Tibial nerve (tissue), 4 donors: Measurements from ENCODE around the gene GPR78. TPM values are rescaled to one million over a fixed set of nuclear protein-coding genes. Genes with fewer than 3 reads are reported as not detected.
A peak's percentile ranks its signal among the peaks of the same experiment; 100 is the strongest.

Experiments used
- DNase-seq, 2 donors: peaks; one replicate each; pipeline ENCODE4 v3.0.0-alpha.2; 2019; ENCODE audit warnings: low spot score in 2 of 2
- H3K27ac ChIP-seq, 4 donors: fragments of 200-600 bp; sonication (generic) in 3 of 4; one replicate each; pipeline ENCODE4 v1.5.1; 2017 to 2019; ENCODE audit warnings: mild to moderate bottlenecking in 1 of 4
- H3K27me3 ChIP-seq, 2 donors: fragments of 200-600 bp; sonication (generic) in 1 of 2; one replicate each; pipeline versions ENCODE4 v1.5.1 to v1.6.0; 2017 to 2019
- H3K36me3 ChIP-seq, 3 donors: fragments of 200-600 bp; sonication (generic); one replicate each; pipeline ENCODE4 v1.5.1; 2018 to 2019
- H3K4me1 ChIP-seq, 4 donors: fragments of 200-600 bp; sonication (generic) in 3 of 4; one replicate each; pipeline ENCODE4 v1.5.1; 2017 to 2019
- H3K4me3 ChIP-seq, 4 donors: fragments of 200-600 bp; sonication (generic) in 3 of 4; one replicate each; pipeline ENCODE4 v1.5.1; 2017 to 2019; ENCODE audit warnings: mild to moderate bottlenecking in 1 of 4, moderate library complexity in 1 of 4
- H3K9me3 ChIP-seq, 4 donors: fragments of 200-600 bp; sonication (generic) in 3 of 4; one replicate each; pipeline ENCODE4 v1.5.1; 2017 to 2019
- EP300 ChIP-seq, 2 donors: sonication (generic); formaldehyde crosslinking; IDR thresholded peaks; one replicate each; pipeline ENCODE4 v1.6.1; 2017; ENCODE audit warnings: antibody characterized with exemption in 2 of 2, mild to moderate bottlenecking in 1 of 2
- POLR2A ChIP-seq, 2 donors: fragments of 450-650 bp; IDR thresholded peaks; one replicate each; pipeline ENCODE4 v1.6.1; 2017; ENCODE audit warnings: antibody characterized with exemption in 2 of 2, mild to moderate bottlenecking in 2 of 2, moderate library complexity in 2 of 2
- WGBS, 2 donors: methylation state at CpG; one replicate each; pipeline ENCODE4 v1.1.5; 2018; 5-methylcytosine and 5-hydroxymethylcytosine counted together
- total RNA-seq, 4 donors: library from RNA; depleted of rRNA; stranded (reverse); fragments of >200 nt; gene quantifications; one replicate each; pipeline ENCODE4 v1.1.0, GENCODE V29; 2016
- TF ChIP-seq, protein P1 (sequence below), 5 experiments: fragments of 200-600 bp in 3 of 5; fragments of 450-650 bp in 2 of 5; sonication (generic) in 3 of 5; IDR thresholded peaks; one replicate each; pipeline ENCODE4 v1.5.1; 2016 to 2019; ENCODE audit warnings: antibody characterized with exemption in 5 of 5, mild to moderate bottlenecking in 3 of 5, moderate library complexity in 2 of 5

Gene GPR78
- total RNA-seq, 4 donors from 2014 or later, result not detected

DNA sequence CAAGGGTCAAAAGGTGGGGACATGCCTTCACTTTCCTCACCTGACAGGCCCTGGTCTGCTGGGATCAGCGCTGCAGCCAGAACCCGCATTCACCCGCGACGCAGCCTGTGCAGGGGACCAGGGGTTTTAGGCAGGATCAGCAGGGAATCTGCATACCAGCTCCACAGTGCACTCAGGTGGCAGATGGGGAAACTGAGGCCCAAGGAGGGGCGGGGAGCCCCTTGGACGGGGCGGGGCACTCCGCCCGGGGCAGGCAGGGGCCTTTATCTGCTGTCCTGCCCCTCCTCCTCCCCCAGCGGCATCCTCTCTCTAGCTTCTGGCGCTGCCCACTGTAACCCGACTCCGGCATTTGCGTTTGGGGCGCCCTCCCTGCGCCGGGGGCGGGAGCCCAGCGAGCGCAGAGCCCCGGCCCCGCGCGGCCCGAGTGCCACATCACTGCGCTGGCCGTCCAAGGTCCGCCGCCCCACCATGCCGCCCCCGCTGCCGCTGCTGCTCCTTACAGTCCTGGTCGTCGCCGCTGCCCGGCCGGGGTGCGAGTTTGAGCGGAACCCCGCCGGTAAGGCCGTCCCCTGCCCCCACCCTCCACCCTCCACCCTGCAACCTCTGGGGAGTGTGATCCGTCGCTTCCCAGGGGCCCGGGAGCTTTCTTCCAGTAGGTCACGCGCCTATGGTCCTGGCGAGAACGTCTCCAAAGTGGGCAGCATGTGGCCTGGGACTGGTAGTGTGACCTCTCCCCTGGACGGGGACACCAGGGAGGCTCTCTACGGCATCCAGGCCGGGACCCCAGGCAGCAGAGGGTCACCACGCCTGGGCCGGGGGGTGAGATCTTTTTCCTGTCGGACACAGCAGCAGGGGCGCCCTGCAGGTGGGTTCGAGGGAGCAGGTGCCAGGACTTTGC lies 12.4 kb downstream of the GPR78 start, which contains the start of gene CPZ:
Gene CPZ, plus strand, starts transcription at position 400 of the 898 bp plus-strand sequence. Its CDS starts 69 bp downstream, at position 469.
- Histone ChIP-seq H3K4me3 (peak within 1 kb of the TSS in 2 of 4 donors; percentile 15 to 18), H3K9me3 (no peaks in the 10 kb centered on the region), H3K4me1 (peaks cover 0 to 20% (median 0%) of the 10 kb centered on the region in 4 donors), H3K27me3 (peaks cover 0 to 37% of the 10 kb centered on the region in 2 donors), H3K27ac (no peak within 1 kb of the TSS), H3K36me3 (no peaks in the 10 kb centered on the region)
- 5 to 12% methylated on average over 17 to 45 of the region's 58 CpGs for WGBS, 2 donors
- no peak for DNase-seq
- TF ChIP-seq, protein P1, sequence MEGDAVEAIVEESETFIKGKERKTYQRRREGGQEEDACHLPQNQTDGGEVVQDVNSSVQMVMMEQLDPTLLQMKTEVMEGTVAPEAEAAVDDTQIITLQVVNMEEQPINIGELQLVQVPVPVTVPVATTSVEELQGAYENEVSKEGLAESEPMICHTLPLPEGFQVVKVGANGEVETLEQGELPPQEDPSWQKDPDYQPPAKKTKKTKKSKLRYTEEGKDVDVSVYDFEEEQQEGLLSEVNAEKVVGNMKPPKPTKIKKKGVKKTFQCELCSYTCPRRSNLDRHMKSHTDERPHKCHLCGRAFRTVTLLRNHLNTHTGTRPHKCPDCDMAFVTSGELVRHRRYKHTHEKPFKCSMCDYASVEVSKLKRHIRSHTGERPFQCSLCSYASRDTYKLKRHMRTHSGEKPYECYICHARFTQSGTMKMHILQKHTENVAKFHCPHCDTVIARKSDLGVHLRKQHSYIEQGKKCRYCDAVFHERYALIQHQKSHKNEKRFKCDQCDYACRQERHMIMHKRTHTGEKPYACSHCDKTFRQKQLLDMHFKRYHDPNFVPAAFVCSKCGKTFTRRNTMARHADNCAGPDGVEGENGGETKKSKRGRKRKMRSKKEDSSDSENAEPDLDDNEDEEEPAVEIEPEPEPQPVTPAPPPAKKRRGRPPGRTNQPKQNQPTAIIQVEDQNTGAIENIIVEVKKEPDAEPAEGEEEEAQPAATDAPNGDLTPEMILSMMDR (IDR thresholded peaks at IDR 0.05), result no peak
- no peak for TF ChIP-seq EP300 (IDR thresholded peaks at IDR 0.05)
- TF ChIP-seq POLR2A (IDR thresholded peaks at IDR 0.05), result no peak

DNA sequence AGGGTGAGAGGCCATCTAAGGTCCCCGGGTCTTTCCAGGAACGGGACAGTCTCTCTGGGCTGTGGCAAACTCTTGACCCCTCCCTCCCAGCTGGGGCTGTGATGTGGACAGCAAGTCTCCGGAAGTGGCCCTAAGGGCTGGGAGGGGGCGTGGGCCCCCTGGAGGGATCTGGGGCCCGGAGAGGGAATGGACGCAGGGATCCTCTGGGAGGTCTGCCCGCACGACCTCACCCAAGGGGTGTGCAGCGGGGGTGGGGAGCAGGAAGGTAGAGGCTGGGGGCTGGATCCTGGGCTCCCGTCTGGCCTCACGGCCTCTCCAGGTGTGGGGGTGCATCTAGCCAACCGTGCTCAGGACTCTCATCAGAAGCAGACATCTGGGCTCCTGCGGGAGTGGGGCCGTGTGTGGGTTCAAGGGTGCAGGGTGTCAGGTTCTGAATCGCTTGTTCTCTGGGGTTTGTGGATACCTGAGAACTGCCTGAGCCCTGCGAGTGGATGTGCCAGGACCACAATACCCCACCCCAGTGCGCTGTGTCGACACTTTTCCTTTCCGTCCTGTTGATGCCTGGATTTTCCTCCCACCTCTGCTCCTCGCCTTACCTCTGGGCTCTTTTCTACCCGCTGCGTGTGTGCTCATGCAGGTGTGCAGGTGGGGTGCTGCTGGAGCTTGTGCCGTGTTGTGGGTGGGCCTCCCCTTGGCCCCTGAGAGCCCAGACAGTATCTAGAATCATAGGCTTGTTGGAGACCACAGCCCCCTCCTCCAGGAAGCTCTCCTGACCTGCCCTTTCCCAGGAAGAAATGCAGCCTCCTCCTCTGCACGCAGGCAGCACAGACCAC lies 13.3 kb downstream of the GPR78 start:
- 24 to 27% methylated on average over 18 to 23 of the region's 24 CpGs for WGBS, 2 donors
- no peak for DNase-seq
- no peaks in the 10 kb centered on the region for H3K9me3 ChIP-seq
- H3K4me3 ChIP-seq, result no peak overlapping the region
- no peak overlapping the region for H3K27ac ChIP-seq
- H3K4me1 ChIP-seq, result peaks cover 0 to 20% (median 0%) of the 10 kb centered on the region in 4 donors
- peaks cover 0 to 31% of the 10 kb centered on the region in 2 donors for H3K27me3 ChIP-seq
- no peaks in the 10 kb centered on the region for H3K36me3 ChIP-seq
- TF ChIP-seq POLR2A (IDR thresholded peaks at IDR 0.05), result no peak
- no peak for TF ChIP-seq EP300 (IDR thresholded peaks at IDR 0.05)
- TF ChIP-seq, protein P1 (IDR thresholded peaks at IDR 0.05), result no peak

DNA sequence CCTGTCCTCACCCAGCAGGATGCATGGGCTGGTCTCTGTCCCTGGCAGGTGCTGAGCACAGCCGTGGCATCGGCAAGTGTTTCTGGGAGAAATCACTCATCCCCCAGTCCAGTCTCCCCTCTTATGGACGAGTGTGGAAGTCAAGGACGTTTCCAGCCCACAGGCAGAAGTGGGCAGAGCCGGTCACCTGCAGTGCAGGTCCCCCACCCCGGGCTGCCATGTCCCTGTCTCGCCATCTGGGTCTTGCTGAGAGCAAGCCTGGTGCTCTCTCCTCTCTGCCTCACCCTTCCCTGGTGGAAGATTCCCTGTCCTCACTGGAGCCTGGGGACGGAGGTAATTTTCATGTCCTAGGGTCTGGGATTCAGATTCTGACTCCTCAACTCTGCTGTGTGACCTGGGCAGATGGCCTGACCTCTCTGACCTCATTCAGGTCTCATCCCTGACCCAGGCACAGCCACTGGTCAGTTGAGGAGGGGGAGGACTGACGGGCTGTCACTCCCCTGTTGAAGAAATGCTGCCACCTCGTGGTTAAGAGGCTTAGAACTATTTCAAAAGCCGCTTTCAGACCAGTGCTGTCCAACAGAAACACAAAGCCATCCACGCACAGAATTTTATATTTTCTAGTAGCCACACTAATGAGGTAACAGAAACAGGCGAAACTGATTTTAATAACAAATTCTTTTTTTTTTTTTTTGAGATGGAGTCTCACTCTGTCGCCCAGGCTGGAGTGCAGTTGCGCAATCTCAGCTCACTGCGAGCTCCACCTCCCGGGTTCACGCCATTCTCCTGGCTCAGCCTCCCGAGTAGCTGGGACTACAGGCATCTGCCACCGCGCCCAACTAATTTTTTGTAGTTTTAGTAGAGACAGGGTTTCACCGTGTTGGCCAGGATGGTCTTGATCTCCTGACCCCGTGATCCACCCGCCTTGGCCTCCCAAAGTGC lies 14.2 kb downstream of the GPR78 start:
- Histone ChIP-seq H3K4me3 (no peak overlapping the region), H3K4me1 (peaks cover 0 to 20% (median 0%) of the 10 kb centered on the region in 4 donors), H3K27me3 (peaks cover 0 to 27% of the 10 kb centered on the region in 2 donors), H3K9me3 (no peaks in the 10 kb centered on the region), H3K36me3 (no peaks in the 10 kb centered on the region), H3K27ac (no peak overlapping the region)
- DNase-seq, result peak in 1 of 2 donors; percentile 79
- 50 to 51% methylated on average over 24 of the region's 24 CpGs for WGBS, 2 donors
- TF ChIP-seq, protein P1 (IDR thresholded peaks at IDR 0.05), result peak; percentile 33 to 76 (median 44)
- no peak for TF ChIP-seq POLR2A (IDR thresholded peaks at IDR 0.05)

DNA sequence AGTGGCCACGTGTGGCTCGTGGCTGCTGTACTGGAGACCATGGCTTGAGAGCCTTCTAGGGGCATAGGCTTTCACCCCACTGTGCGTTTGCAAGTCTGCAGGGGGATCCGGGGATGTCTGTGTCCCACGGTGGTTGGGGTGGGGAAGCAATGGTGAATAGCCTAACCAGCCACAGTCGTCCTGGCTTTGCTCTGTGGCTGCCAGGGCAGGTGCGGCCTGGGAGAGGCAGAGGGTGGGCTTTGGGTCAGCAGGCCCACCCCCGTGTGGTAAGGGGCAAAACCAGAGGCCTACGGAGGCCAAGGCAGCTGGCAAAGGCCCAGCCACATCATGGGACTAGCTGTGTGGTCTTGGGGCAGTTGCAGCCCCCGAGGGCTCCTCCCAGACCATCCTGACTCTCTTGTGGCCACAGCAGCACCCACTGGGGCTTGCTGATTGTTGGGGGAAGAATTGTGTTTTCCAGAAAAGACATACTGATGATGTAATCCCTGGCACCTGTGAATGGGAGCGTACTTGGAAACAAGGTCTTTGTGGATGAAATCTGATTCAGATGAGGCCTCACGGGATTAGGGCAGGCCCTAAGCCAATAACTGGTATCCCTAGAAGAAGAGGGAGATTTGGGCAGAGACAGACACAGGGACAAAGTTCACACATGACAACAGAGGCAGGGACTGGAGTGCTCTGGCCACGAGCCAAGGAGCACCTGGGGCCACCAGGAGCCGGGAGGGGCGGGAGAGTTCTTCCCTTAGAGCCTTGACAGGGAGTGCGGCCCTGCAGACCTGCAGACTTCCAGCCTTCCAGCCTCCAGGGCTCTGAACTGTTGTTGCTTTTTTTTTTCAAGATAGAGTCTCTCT lies 15.3 kb downstream of the GPR78 start:
- H3K27me3 ChIP-seq, result peaks cover 0 to 27% of the 10 kb centered on the region in 2 donors
- no peak overlapping the region for H3K27ac ChIP-seq
- TF ChIP-seq POLR2A (IDR thresholded peaks at IDR 0.05) (no peak), EP300 (IDR thresholded peaks at IDR 0.05) (no peak)
- TF ChIP-seq, protein P1 (IDR thresholded peaks at IDR 0.05), result no peak
- DNase-seq, result no peak
- 64 to 69% methylated on average over 13 to 16 of the region's 16 CpGs for WGBS, 2 donors
- no peaks in the 10 kb centered on the region for H3K36me3 ChIP-seq
- H3K4me1 ChIP-seq, result peaks cover 0 to 20% (median 0%) of the 10 kb centered on the region in 4 donors
- H3K9me3 ChIP-seq, result no peaks in the 10 kb centered on the region
- no peak overlapping the region for H3K4me3 ChIP-seq
